GM20431 (cell line): Measurements from ENCODE around the gene CACNA2D1.
"Not testable (repeated sequence)": the region's sequence is repeated elsewhere in the genome, so short reads cannot be mapped to it uniquely, and the experiment has no call there.

Experiments
- in situ Hi-C: fragments of 300-500 bp; cut with MseI, MboI; formaldehyde crosslinking; loops from one replicate; pipeline ENCODE4 v1.15.0; 2020; ENCODE audit warnings: low sequenced_read_pairs; ENCODE audit not compliant: unreplicated experiment

CACNA2D1 gene

GRCh38 chr7:82021036-82021435, 422.5 kb downstream of the CACNA2D1 start:
- in situ Hi-C loops, result no loop called here

GRCh38 chr7:82019551-82020475, 423.8 kb downstream of the CACNA2D1 start:
- in situ Hi-C loops, result no loop called here

- in situ Hi-C loops, result no loop called here
These were observed 425.4 kb downstream of the CACNA2D1 start for GRCh38 chr7:82018226-82018625.

GRCh38 chr7:82017334-82017943, 426.1 kb downstream of the CACNA2D1 start:
- in situ Hi-C loops, result no loop called here

- in situ Hi-C loops, result no loop called here
These were observed 427.8 kb downstream of the CACNA2D1 start for GRCh38 chr7:82015751-82016150.

- in situ Hi-C loops, result not testable (repeated sequence)
These were observed 429.0 kb downstream of the CACNA2D1 start for GRCh38 chr7:82014574-82014973.

GRCh38 chr7:82012453-82012852, 431.1 kb downstream of the CACNA2D1 start:
- in situ Hi-C loops, result no loop called here

GRCh38 chr7:82010416-82010815, 433.2 kb downstream of the CACNA2D1 start:
- in situ Hi-C loops, result no loop called here

GRCh38 chr7:82007315-82007714, 436.3 kb downstream of the CACNA2D1 start:
- in situ Hi-C loops, result no loop called here

GRCh38 chr7:82005056-82005455, 438.5 kb downstream of the CACNA2D1 start:
- in situ Hi-C loops, result no loop called here

GRCh38 chr7:81993186-81993585, 450.4 kb downstream of the CACNA2D1 start:
- in situ Hi-C loops, result no loop called here

- in situ Hi-C loops, result no loop called here
These were observed 453.2 kb downstream of the CACNA2D1 start for GRCh38 chr7:81990395-81990794.

- in situ Hi-C loops, result no loop called here
These were observed 456.7 kb downstream of the CACNA2D1 start for GRCh38 chr7:81986723-81987470.

- in situ Hi-C loops, result no loop called here
These were observed 460.2 kb downstream of the CACNA2D1 start for GRCh38 chr7:81983406-81983805.

- in situ Hi-C loops, result no loop called here
These were observed 470.5 kb downstream of the CACNA2D1 start for GRCh38 chr7:81973117-81973516.

- in situ Hi-C loops, result no loop called here
These were observed 483.6 kb downstream of the CACNA2D1 start for GRCh38 chr7:81960026-81960425.

- in situ Hi-C loops, result no loop called here
These were observed 486.1 kb downstream of the CACNA2D1 start for GRCh38 chr7:81957517-81957916.

- in situ Hi-C loops, result no loop called here
These were observed 487.1 kb downstream of the CACNA2D1 start for GRCh38 chr7:81956520-81956919.

GRCh38 chr7:81949306-81949705, 494.3 kb downstream of the CACNA2D1 start:
- in situ Hi-C loops, result no loop called here

GRCh38 chr7:81944058-81944457, 499.5 kb downstream of the CACNA2D1 start:
- in situ Hi-C loops, result no loop called here

- in situ Hi-C loops, result no loop called here
These were observed 506.5 kb downstream of the CACNA2D1 start for GRCh38 chr7:81937091-81937490.
